HG03064 (cell line): Measurements from ENCODE around the gene CLSTN1.

ENCODE experiments used
- ATAC-seq: cut with Tn5 transposase; IDR thresholded peaks from one replicate; pipeline ENCODE4 v1.9.1; 2021; ENCODE audit warnings: low read depth; ENCODE audit not compliant: unreplicated experiment

The CLSTN1 gene

DNA sequence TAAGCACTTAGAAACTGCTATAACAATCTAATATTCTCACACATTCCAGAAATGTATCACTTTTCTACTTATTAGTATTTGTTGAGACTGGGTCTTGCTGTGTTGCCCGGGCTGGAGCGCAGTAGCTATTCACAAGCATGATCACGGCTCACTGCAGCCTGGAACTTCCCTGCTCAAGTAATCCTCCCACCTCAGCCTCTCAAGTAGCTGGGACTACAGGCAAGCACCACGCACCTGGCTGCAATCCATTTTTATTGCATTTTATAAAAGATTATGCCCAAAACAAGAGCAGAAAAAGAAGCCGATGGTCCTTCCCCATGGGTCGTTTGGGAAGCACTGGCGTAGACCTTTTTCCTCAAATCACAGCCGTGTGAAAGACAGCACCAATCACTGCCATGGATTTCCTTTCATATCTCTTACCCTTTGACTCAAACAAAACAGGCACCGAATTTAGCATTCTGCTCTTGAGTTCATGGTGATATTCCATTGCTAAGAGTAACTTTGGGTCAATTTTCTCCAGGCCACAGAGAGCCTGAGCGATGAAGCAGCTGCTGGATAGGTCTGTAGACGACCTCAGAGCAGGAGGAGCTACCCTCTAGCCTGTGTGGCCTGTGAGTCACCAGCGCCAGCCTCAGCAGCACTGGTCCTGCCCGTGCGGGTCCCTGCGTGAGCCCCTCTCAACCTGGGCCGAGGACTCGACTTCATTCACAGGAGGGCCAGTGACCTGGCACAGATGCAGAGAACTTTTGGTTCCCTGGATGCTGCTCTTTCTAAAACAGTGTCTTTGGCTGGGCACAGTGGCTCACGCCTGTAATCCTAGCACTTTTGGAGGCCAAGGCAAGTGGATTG is 91.4 kb downstream of the CLSTN1 start:
- no peak for ATAC-seq

GRCh38 chr1:9731561-9731960 is 92.2 kb downstream of the CLSTN1 start:
- no peak for ATAC-seq

DNA sequence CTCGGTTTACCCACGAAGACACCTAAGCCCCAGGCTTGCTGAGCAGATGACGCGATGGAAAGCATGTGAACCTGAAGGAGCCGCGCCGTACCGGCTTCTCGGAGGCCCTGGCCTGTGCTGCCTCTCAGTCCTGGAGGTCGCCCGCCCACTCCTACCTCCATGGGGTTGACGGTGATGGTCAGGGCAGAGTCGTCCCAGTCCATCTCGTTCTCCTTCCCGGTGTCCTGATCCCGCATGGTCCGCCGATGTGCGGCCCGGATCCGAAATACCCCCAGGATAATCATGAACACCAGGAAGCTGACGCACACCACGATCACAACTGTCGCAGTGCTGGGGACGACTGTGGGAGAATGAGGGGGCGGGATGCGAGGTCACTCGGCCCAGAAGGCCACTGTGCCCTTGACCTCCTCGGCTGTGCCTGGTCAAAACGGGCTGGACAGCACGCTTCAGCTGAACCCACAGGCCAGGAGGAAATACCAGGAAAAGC is 92.7 kb downstream of the CLSTN1 start:
- ATAC-seq, result no peak

GRCh38 chr1:9730096-9730901 is 93.5 kb downstream of the CLSTN1 start:
- ATAC-seq, result no peak

DNA sequence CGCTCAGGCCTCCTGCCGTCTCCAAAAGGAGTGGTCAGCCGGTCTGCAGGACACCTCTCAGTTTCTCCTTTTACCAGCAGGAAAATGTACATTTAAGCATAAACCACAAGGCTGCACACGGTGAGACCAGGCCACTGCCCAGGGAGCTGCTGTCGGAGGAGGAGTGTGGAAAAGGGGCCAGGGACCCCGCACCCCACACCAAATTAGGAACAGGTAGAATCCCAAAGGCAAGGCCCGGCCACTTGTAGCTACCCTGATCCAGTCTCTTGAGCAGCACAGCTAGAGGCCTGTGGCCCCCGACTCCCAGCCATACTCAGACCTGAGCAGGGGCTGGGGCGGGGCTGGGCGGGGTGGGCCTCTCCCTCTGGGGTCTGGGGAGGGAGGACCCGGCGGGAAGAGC is 94.2 kb downstream of the CLSTN1 start:
- no peak for ATAC-seq

DNA sequence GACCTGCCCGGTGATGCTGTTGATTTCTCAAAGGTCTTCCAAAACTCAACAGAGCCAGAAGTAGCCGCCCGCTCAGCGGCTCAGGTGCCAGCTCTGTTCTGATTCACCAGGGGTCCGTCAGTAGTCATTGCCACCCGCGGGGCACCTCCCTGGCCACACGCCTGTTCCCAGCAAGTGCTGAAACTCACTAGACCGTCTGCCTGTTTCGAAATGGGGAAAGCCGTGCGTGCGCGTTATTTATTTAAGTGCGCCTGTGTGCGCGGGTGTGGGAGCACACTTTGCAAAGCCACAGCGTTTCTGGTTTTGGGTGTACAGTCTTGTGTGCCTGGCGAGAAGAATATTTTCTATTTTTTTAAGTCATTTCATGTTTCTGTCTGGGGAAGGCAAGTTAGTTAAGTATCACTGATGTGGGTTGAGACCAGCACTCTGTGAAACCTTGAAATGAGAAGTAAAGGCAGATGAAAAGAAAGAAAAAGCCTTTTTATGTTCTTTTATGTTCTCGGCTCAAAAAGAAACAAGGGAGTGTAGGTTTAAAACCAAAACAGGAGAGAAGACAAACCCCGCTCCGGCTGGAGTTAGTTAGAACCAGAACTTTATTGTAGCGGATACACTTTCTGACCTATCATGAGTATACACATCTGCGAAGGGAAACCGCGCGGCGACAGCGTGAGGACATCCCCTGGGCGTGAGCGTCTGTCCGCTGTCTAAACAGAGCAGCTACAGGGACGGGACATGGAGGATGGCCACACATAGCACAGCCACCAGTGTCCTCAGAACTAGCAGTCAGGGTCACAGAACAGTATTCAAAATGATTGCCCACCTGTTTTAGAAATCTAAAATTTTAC is 95.1 kb downstream of the CLSTN1 start:
- no peak for ATAC-seq

GRCh38 chr1:9726905-9727595 is 96.7 kb downstream of the CLSTN1 start:
- ATAC-seq, result no peak

- no peak for ATAC-seq
Observed at GRCh38 chr1:9726406-9726805, 97.4 kb downstream of the CLSTN1 start.

GRCh38 chr1:9724706-9725476 is 98.9 kb downstream of the CLSTN1 start:
- no peak for ATAC-seq

GRCh38 chr1:9723926-9724325 is 99.8 kb downstream of the CLSTN1 start:
- ATAC-seq, result no peak

- ATAC-seq, result no peak
Observed at GRCh38 chr1:9723068-9723805, 100.5 kb downstream of the CLSTN1 start.

GRCh38 chr1:9722378-9722749 is 101.4 kb downstream of the CLSTN1 start:
- ATAC-seq, result no peak

- no peak for ATAC-seq
Observed at GRCh38 chr1:9721606-9722377, 102.0 kb downstream of the CLSTN1 start.

GRCh38 chr1:9720785-9721605 is 102.8 kb downstream of the CLSTN1 start:
- ATAC-seq, result no peak

DNA sequence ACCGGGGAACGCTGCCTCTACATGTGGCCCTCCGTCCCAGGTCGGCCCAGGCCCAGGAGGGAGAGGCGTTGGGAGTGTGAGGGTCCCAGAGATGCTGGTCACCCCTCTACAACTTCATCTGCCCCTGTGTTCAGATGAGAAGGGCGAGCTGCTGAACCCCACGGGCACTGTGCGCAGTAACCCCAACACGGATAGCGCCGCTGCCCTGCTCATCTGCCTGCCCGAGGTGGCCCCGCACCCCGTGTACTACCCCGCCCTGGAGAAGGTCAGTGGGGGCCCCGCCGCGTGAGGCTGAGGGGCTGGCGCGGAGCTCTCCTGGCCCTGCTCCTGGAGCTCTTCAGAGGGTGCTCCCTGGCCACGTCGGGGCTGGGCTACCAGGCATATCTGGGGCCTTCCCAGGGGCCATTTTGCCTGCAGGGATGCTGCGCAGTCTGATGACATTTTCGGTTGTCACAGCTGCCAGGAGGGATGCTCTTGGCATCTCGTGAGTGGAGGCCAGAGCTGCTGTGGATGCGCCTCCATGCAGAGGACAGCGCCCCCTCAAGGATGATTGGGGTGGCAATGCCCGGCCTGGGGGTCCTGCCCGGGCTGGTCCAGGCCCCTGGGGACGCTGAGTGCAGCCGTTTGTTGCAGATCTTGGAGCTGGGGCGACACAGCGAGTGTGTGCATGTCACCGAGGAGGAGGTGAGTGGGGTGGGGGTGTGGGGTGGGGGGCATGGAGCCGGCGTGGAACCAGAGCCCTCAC is 103.6 kb downstream of the CLSTN1 start:
- ATAC-seq, result no peak

- no peak for ATAC-seq
Observed at GRCh38 chr1:9718006-9718680, 105.6 kb downstream of the CLSTN1 start.
